ENCODE data around the gene SEC14L3.

DNA sequence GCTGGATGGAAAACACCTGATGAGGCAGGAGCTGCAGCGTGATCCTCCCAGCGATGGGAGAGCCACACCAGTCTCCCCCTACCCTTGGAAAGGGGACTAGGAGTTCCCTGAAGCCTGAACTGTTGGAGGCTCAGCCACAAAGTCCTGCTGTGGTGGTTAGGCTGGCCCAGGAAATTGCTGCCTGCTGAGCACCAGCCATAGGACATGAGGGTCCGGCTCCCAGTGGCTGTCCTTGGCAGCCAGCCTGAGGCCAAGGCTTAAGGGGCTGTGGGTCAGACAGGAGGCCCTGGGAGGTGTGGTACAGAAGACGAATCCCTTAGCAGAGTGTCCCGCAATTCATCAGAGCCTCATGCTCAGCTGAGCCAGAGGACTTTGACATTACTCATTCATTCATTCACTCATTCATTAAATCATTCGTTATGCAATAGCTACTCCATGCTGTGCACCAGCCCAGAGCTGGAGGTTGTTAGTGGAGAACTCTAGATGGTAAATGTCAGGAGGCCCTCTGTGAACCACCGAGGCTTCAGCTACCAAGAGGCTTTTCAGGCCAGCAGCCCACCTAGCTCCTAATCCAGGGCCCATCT lies 48.1 kb upstream of the SEC14L3 start:
- no peak for TF ChIP-seq EZH2 (IDR thresholded peaks at IDR 0.05; ENCODE audit: insufficient read depth, poor library complexity, severe bottlenecking)
- TF ChIP-seq EZH2phosphoT487 (IDR thresholded peaks at IDR 0.05; ENCODE audit: insufficient read depth, low read depth): no peak

Data from GM23248 (cell line).